Measurements from ENCODE around the gene RGS7BP.
A peak's percentile ranks its signal among the peaks of the same experiment; 100 is the strongest.

- TF ChIP-seq ZBTB7A (IDR thresholded peaks at IDR 0.05; ENCODE audit: low read depth): no peak
- TF ChIP-seq REST (IDR thresholded peaks at IDR 0.05; ENCODE audit: low read depth): no peak
- TF ChIP-seq TAF1 (IDR thresholded peaks at IDR 0.05; ENCODE audit: low read depth): no peak
- TF ChIP-seq EP300 (IDR thresholded peaks at IDR 0.05; ENCODE audit: borderline replicate concordance): no peak
- TF ChIP-seq RAD21 (IDR thresholded peaks at IDR 0.05; ENCODE audit: low read depth): peak; percentile 90
- TF ChIP-seq CEBPB (IDR thresholded peaks at IDR 0.05): no peak
Measured at GRCh38 chr5:64612344-64612961, 106.6 kb downstream of the RGS7BP start.

Data from Ishikawa (cell line).